Hepatocyte (in vitro differentiated cells): ENCODE data around the gene TMEM150B.

Experiments used
- CTCF ChIP-seq: fragments of 200-600 bp; sonication (generic); IDR thresholded peaks from 2 replicates; pipeline ENCODE4 v1.5.1; 2016; ENCODE audit warnings: antibody characterized with exemption, mild to moderate bottlenecking; ENCODE audit not compliant: poor library complexity
- EZH2phosphoT487 ChIP-seq: fragments of 200-600 bp; sonication (generic); IDR thresholded peaks from one replicate; pipeline ENCODE4 v1.6.1; 2018; ENCODE audit warnings: antibody characterized with exemption, mild to moderate bottlenecking, low read depth, moderate library complexity; ENCODE audit not compliant: unreplicated experiment, severe bottlenecking

- TF ChIP-seq CTCF (no peak), EZH2phosphoT487 (no peak)
These were observed 15.7 kb downstream of the TMEM150B start for GRCh38 chr19:55309448-55309847.
